ENCODE data around the gene TARBP1.

- TF ChIP-seq CTCF (IDR thresholded peaks at IDR 0.05) (no peak), EP300 (IDR thresholded peaks at IDR 0.05) (no peak)
Observed at GRCh38 chr1:234430691-234431090, 48.3 kb downstream of the TARBP1 start.

Data from ovary (tissue), 3 donors.